Urinary bladder (tissue), 4 donors: ENCODE results near the gene BCAS3. TPM values are rescaled to one million over a fixed set of nuclear protein-coding genes. Genes with fewer than 3 reads are reported as not detected.

Experiments used
- DNase-seq: peaks from one replicate; pipeline ENCODE4 v3.0.0-alpha.2; 2015; ENCODE audit errors: extremely low spot score
- H3K27ac ChIP-seq: one replicate; pipeline ENCODE4 v1.5.1; 2013; ENCODE audit warnings: low read depth, mild to moderate bottlenecking, moderate library complexity
- H3K36me3 ChIP-seq: one replicate; pipeline ENCODE4 v1.6.1; 2013; ENCODE audit warnings: mild to moderate bottlenecking, moderate library complexity; ENCODE audit not compliant: insufficient read depth
- H3K4me1 ChIP-seq: one replicate; pipeline ENCODE4 v1.6.1; 2013; ENCODE audit warnings: mild to moderate bottlenecking, moderate library complexity; ENCODE audit not compliant: insufficient read depth
- H3K4me3 ChIP-seq: one replicate; pipeline ENCODE4 v1.5.1; 2013; ENCODE audit warnings: low read depth, low read length
- WGBS: extraction: QIAGEN DNeasy Blood & Tissue Kit; methylation state at CpG from one replicate; pipeline ENCODE4 v1.1.7; 2013; 5-methylcytosine and 5-hydroxymethylcytosine counted together
- polyA plus RNA-seq: library from polyadenylated mRNA; stranded (reverse); fragments of 200-250 nt; gene quantifications from one replicate; pipeline ENCODE4 v1.2.3, GENCODE V29; 2013
- total RNA-seq: library from RNA; depleted of rRNA; stranded (reverse); fragments of >200 nt; gene quantifications from one replicate; pipeline ENCODE4 v1.2.3, GENCODE V29; 2014
- donor health status: healthy with polysubstance abuse.
- donor health status: healthy.

Gene BCAS3
- total and polyA plus RNA-seq, 2 donors, result 17.6 to 72.4 TPM

GRCh38 chr17:61378658-61379456, 701.2 kb downstream of the BCAS3 start:
- 89% methylated on average over 8 of the region's 8 CpGs for WGBS
- no peak overlapping the region for H3K4me3 ChIP-seq
- no peaks in the 10 kb centered on the region for H3K4me1 ChIP-seq
- no peak for DNase-seq
- no peak overlapping the region for H3K27ac ChIP-seq
- H3K36me3 ChIP-seq, result no peaks in the 10 kb centered on the region

- WGBS, result 90% methylated on average over 21 of the region's 21 CpGs
- no peak for DNase-seq
- Histone ChIP-seq H3K4me1 (no peaks in the 10 kb centered on the region), H3K4me3 (no peak overlapping the region), H3K27ac (no peak overlapping the region), H3K36me3 (no peaks in the 10 kb centered on the region)
Observed at GRCh38 chr17:61379457-61380216, 702.0 kb downstream of the BCAS3 start.

GRCh38 chr17:61380217-61380835, 702.7 kb downstream of the BCAS3 start:
- DNase-seq, result no peak
- H3K27ac ChIP-seq, result no peak overlapping the region
- 82% methylated on average over 10 of the region's 10 CpGs for WGBS
- no peaks in the 10 kb centered on the region for H3K36me3 ChIP-seq
- H3K4me1 ChIP-seq, result no peaks in the 10 kb centered on the region
- no peak overlapping the region for H3K4me3 ChIP-seq

- no peak overlapping the region for H3K4me3 ChIP-seq
- no peak for DNase-seq
- no peaks in the 10 kb centered on the region for H3K36me3 ChIP-seq
- H3K4me1 ChIP-seq, result no peaks in the 10 kb centered on the region
- 86% methylated on average over 18 of the region's 18 CpGs for WGBS
- H3K27ac ChIP-seq, result no peak overlapping the region
Observed at GRCh38 chr17:61380836-61381525, 703.3 kb downstream of the BCAS3 start.

GRCh38 chr17:61381537-61381936, 703.9 kb downstream of the BCAS3 start:
- no peak for DNase-seq
- Histone ChIP-seq H3K27ac (no peak overlapping the region), H3K4me1 (no peaks in the 10 kb centered on the region), H3K4me3 (no peak overlapping the region), H3K36me3 (no peaks in the 10 kb centered on the region)
- WGBS, result 90% methylated on average over 5 of the region's 5 CpGs

- Histone ChIP-seq H3K4me3 (no peak overlapping the region), H3K36me3 (no peaks in the 10 kb centered on the region), H3K27ac (no peak overlapping the region), H3K4me1 (no peaks in the 10 kb centered on the region)
- 86% methylated on average over 16 of the region's 16 CpGs for WGBS
- DNase-seq, result no peak
Observed at GRCh38 chr17:61382796-61383688, 705.4 kb downstream of the BCAS3 start.

GRCh38 chr17:61383689-61384201, 706.1 kb downstream of the BCAS3 start:
- WGBS, result 81% methylated on average over 18 of the region's 18 CpGs
- DNase-seq, result no peak
- Histone ChIP-seq H3K4me3 (no peak overlapping the region), H3K36me3 (no peaks in the 10 kb centered on the region), H3K4me1 (no peaks in the 10 kb centered on the region), H3K27ac (no peak overlapping the region)

GRCh38 chr17:61384354-61384691, 706.7 kb downstream of the BCAS3 start:
- Histone ChIP-seq H3K4me1 (no peaks in the 10 kb centered on the region), H3K4me3 (no peak overlapping the region), H3K27ac (no peak overlapping the region), H3K36me3 (no peaks in the 10 kb centered on the region)
- no peak for DNase-seq
- WGBS, result 87% methylated on average over 8 of the region's 8 CpGs

- H3K4me3 ChIP-seq, result no peak overlapping the region
- H3K36me3 ChIP-seq, result no peaks in the 10 kb centered on the region
- no peak for DNase-seq
- no peak overlapping the region for H3K27ac ChIP-seq
- no peaks in the 10 kb centered on the region for H3K4me1 ChIP-seq
- WGBS, result 94% methylated on average over 13 of the region's 13 CpGs
Observed at GRCh38 chr17:61384692-61385576, 707.3 kb downstream of the BCAS3 start.

GRCh38 chr17:61385577-61386236, 708.1 kb downstream of the BCAS3 start:
- Histone ChIP-seq H3K4me1 (no peaks in the 10 kb centered on the region), H3K27ac (no peak overlapping the region), H3K36me3 (no peaks in the 10 kb centered on the region), H3K4me3 (no peak overlapping the region)
- 97% methylated on average over 15 of the region's 15 CpGs for WGBS
- DNase-seq, result no peak

GRCh38 chr17:61386251-61386650, 708.6 kb downstream of the BCAS3 start:
- WGBS, result 95% methylated on average over 6 of the region's 6 CpGs
- H3K4me3 ChIP-seq, result no peak overlapping the region
- H3K4me1 ChIP-seq, result no peaks in the 10 kb centered on the region
- no peaks in the 10 kb centered on the region for H3K36me3 ChIP-seq
- no peak overlapping the region for H3K27ac ChIP-seq
- no peak for DNase-seq
